ENCODE results near the gene ARL3. TPM values are rescaled to one million over a fixed set of nuclear protein-coding genes. Genes with fewer than 3 reads are reported as not detected.

The ARL3 gene
- total RNA-seq, 4 donors from 2014 or later = 2.2 to 3.4 (median 2.8) TPM

- Histone ChIP-seq H3K36me3 (no peaks in the 10 kb centered on the region), H3K27ac (peak overlapping the region; percentile 82 to 93 (median 87))
- intact Hi-C loops (cut with DNase I; ENCODE audit: low total_unique reads) = no loop called here
These were observed 88.0 kb downstream of the ARL3 start for GRCh38 chr10:102626026-102626685.

GRCh38 chr10:102624751-102625645, 89.2 kb downstream of the ARL3 start:
- intact Hi-C loops (cut with DNase I; ENCODE audit: low total_unique reads) (no loop called here), in situ Hi-C loops (cut with MboI; ENCODE audit: low pct_ligation_motif_present in 1 of 4, low pct_unique_long_range_greater_than_20kb in 1 of 4, low sequenced_read_pairs in 3 of 4) (no loop called here)
- peaks cover 37 to 58% (median 50%) of the 10 kb centered on the region in 4 donors for H3K4me1 ChIP-seq
- no peaks in the 10 kb centered on the region for H3K9me3 ChIP-seq
- WGBS, 2 donors (ENCODE audit: low coverage in 1 of 2) = 80 to 87% methylated on average over 7 to 12 of the region's 12 CpGs
- peak overlapping the region in 2 of 4 donors; percentile 27 to 88 for H3K27ac ChIP-seq
- H3K4me3 ChIP-seq = no peak overlapping the region
- TF ChIP-seq POLR2AphosphoS5 (IDR thresholded peaks at IDR 0.05) = no peak
- no peak for TF ChIP-seq POLR2A (IDR thresholded peaks at IDR 0.05)
- no peak for TF ChIP-seq EP300 (IDR thresholded peaks at IDR 0.05; ENCODE audit: low read depth)
- TF ChIP-seq, protein P1, sequence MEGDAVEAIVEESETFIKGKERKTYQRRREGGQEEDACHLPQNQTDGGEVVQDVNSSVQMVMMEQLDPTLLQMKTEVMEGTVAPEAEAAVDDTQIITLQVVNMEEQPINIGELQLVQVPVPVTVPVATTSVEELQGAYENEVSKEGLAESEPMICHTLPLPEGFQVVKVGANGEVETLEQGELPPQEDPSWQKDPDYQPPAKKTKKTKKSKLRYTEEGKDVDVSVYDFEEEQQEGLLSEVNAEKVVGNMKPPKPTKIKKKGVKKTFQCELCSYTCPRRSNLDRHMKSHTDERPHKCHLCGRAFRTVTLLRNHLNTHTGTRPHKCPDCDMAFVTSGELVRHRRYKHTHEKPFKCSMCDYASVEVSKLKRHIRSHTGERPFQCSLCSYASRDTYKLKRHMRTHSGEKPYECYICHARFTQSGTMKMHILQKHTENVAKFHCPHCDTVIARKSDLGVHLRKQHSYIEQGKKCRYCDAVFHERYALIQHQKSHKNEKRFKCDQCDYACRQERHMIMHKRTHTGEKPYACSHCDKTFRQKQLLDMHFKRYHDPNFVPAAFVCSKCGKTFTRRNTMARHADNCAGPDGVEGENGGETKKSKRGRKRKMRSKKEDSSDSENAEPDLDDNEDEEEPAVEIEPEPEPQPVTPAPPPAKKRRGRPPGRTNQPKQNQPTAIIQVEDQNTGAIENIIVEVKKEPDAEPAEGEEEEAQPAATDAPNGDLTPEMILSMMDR (IDR thresholded peaks at IDR 0.05) = no peak
- H3K36me3 ChIP-seq = no peaks in the 10 kb centered on the region
- no peaks in the 10 kb centered on the region for H3K27me3 ChIP-seq
- no peak for DNase-seq

More at GRCh38 chr10:102626026-102626685, 88.0 kb downstream of the ARL3 start:
- H3K4me1 ChIP-seq = peaks cover 26 to 56% (median 43%) of the 10 kb centered on the region in 4 donors
- TF ChIP-seq, protein P1 (IDR thresholded peaks at IDR 0.05) = no peak
- TF ChIP-seq POLR2A (IDR thresholded peaks at IDR 0.05) (no peak), EP300 (IDR thresholded peaks at IDR 0.05; ENCODE audit: low read depth) (no peak), POLR2AphosphoS5 (IDR thresholded peaks at IDR 0.05) (no peak)
- in situ Hi-C loops (cut with MboI; ENCODE audit: low pct_ligation_motif_present in 1 of 4, low pct_unique_long_range_greater_than_20kb in 1 of 4, low sequenced_read_pairs in 3 of 4) = no loop called here
- no peaks in the 10 kb centered on the region for H3K9me3 ChIP-seq
- DNase-seq = no peak
- H3K4me3 ChIP-seq = no peak overlapping the region
- 88 to 90% methylated on average over 5 to 10 of the region's 10 CpGs for WGBS, 2 donors (ENCODE audit: low coverage in 1 of 2)
- no peaks in the 10 kb centered on the region for H3K27me3 ChIP-seq

GRCh38 chr10:102624094-102624493, 90.1 kb downstream of the ARL3 start:
- in situ Hi-C loops (cut with MboI; ENCODE audit: low pct_ligation_motif_present in 1 of 4, low pct_unique_long_range_greater_than_20kb in 1 of 4, low sequenced_read_pairs in 3 of 4) = no loop called here
- 85 to 88% methylated on average over 3 of the region's 3 CpGs for WGBS, 2 donors (ENCODE audit: low coverage in 1 of 2)

More at GRCh38 chr10:102624094-102624493, 90.1 kb downstream of the ARL3 start:
- Histone ChIP-seq H3K27me3 (no peaks in the 10 kb centered on the region), H3K27ac (no peak overlapping the region), H3K4me1 (peaks cover 43 to 58% (median 51%) of the 10 kb centered on the region in 4 donors), H3K9me3 (no peaks in the 10 kb centered on the region), H3K4me3 (no peak overlapping the region), H3K36me3 (no peaks in the 10 kb centered on the region)
- no peak for DNase-seq
- TF ChIP-seq EP300 (IDR thresholded peaks at IDR 0.05; ENCODE audit: low read depth) (no peak), POLR2AphosphoS5 (IDR thresholded peaks at IDR 0.05) (no peak), POLR2A (IDR thresholded peaks at IDR 0.05) (no peak)
- TF ChIP-seq, protein P1 (IDR thresholded peaks at IDR 0.05) = no peak
- intact Hi-C loops (cut with DNase I; ENCODE audit: low total_unique reads) = no loop called here

Other genes starting within 250 kb of the ARL3 start
- 10 to 100 TPM; 49.7 to 90.8 (median 79.4) TPM for gene ACTR1A, start 211.7 kb downstream of the ARL3 start, total RNA-seq
- 10 to 100 TPM in 1 of 4 donors, 1 to 10 TPM in 3; 5.4 to 13.8 (median 6.6) TPM for gene SUFU, start 210.4 kb downstream of the ARL3 start, total RNA-seq
- 100 to 1,000 TPM in 1 of 4 donors, 10 to 100 TPM in 3; 59.1 to 108 (median 66.8) TPM for gene TRIM8, start 69.9 kb downstream of the ARL3 start, total RNA-seq
- 10 to 100 TPM in 2 of 4 donors, 1 to 10 TPM in 2; 2.1 to 64.9 (median 7.3) TPM for gene SFXN2, start 239 bp upstream of the ARL3 start, total RNA-seq
- gene WBP1L, start 29.6 kb upstream of the ARL3 start, total RNA-seq = 100 to 1,000 TPM in 2 of 4 donors, 10 to 100 TPM in 2; 68.9 to 168 (median 129) TPM
- gene CYP17A1, start 123.0 kb upstream of the ARL3 start, total RNA-seq = 10 to 100 TPM in 1 of 4 donors, not detected in 3; 13.3 TPM
- gene BORCS7, start 139.9 kb upstream of the ARL3 start, total RNA-seq = 10 to 100 TPM in 3 of 4 donors, 1 to 10 TPM in 1; 4.1 to 39.4 (median 32.5) TPM
- 1 to 10 TPM in 2 of 4 donors, under 1 TPM in 1, not detected in 1; 0.96 to 3.4 (median 2.9) TPM for gene AS3MT, start 155.1 kb upstream of the ARL3 start, total RNA-seq
- 100 to 1,000 TPM in 2 of 4 donors, 10 to 100 TPM in 2; 48.0 to 144 (median 100) TPM for gene CNNM2, start 203.9 kb upstream of the ARL3 start, total RNA-seq